WTC11 (cell line): Measurements from ENCODE around the gene HHAT.

ENCODE experiments used
- CREB1 ChIP-seq: sonication (generic); formaldehyde crosslinking; IDR thresholded peaks from 2 replicates; pipeline ENCODE4 v1.8.0; 2023; ENCODE audit warnings: mild to moderate bottlenecking, missing genetic modification reagents
- ETV6 ChIP-seq: sonication (generic); formaldehyde crosslinking; IDR thresholded peaks from 2 replicates; pipeline ENCODE4 v1.8.1; 2022; ENCODE audit warnings: mild to moderate bottlenecking, missing genetic modification reagents
- FOXP1 ChIP-seq: sonication (generic); formaldehyde crosslinking; IDR thresholded peaks from 2 replicates; pipeline ENCODE4 v1.8.0; 2022; ENCODE audit warnings: missing genetic modification reagents, mild to moderate bottlenecking, moderate library complexity, borderline replicate concordance
- NFE2L1 ChIP-seq: sonication (generic); formaldehyde crosslinking; IDR thresholded peaks from 2 replicates; pipeline ENCODE4 v1.8.1; 2023; ENCODE audit warnings: missing genetic modification reagents
- NR2C2 ChIP-seq: sonication (generic); formaldehyde crosslinking; IDR thresholded peaks from 2 replicates; pipeline ENCODE4 v1.8.0; 2022; ENCODE audit warnings: mild to moderate bottlenecking, missing genetic modification reagents
- TEAD4 ChIP-seq: sonication (generic); formaldehyde crosslinking; IDR thresholded peaks from 2 replicates; pipeline ENCODE4 v1.8.0; 2022; ENCODE audit warnings: mild to moderate bottlenecking, missing genetic modification reagents
- ZNF138 ChIP-seq: sonication (generic); formaldehyde crosslinking; conservative IDR thresholded peaks from 2 replicates; pipeline ENCODE4 v1.8.1; 2022; ENCODE audit warnings: mild to moderate bottlenecking, moderate library complexity, missing genetic modification reagents
- TF ChIP-seq, protein P1 (sequence below): fragments of 200-600 bp; IDR thresholded peaks from 2 replicates; pipeline ENCODE4 v1.8.0; 2022; ENCODE audit warnings: antibody characterized with exemption
- TF ChIP-seq, protein P2 (sequence below): sonication (generic); formaldehyde crosslinking; IDR thresholded peaks from 2 replicates; pipeline ENCODE4 v1.8.0; 2022; ENCODE audit warnings: mild to moderate bottlenecking, missing genetic modification reagents
- TF ChIP-seq, protein P3 (sequence below): sonication (generic); formaldehyde crosslinking; IDR thresholded peaks from 2 replicates; pipeline ENCODE4 v1.8.1; 2023; ENCODE audit warnings: mild to moderate bottlenecking, moderate library complexity, missing genetic modification reagents
- TF ChIP-seq, protein P4 (sequence below): sonication (generic); formaldehyde crosslinking; IDR thresholded peaks from 2 replicates; pipeline ENCODE4 v1.8.1; 2023; ENCODE audit warnings: mild to moderate bottlenecking, missing genetic modification reagents, moderate library complexity
- TF ChIP-seq, protein P5 (sequence below): sonication (generic); formaldehyde crosslinking; IDR thresholded peaks from 2 replicates; pipeline ENCODE4 v1.8.0; 2023; ENCODE audit warnings: missing genetic modification reagents, mild to moderate bottlenecking, borderline replicate concordance
- TF ChIP-seq, protein P6 (sequence below): fragments of 250-450 bp; sonication (Bioruptor Pico); IDR thresholded peaks from 2 replicates; pipeline ENCODE4 v1.9.0; 2021; ENCODE audit warnings: mild to moderate bottlenecking, borderline replicate concordance

DNA sequence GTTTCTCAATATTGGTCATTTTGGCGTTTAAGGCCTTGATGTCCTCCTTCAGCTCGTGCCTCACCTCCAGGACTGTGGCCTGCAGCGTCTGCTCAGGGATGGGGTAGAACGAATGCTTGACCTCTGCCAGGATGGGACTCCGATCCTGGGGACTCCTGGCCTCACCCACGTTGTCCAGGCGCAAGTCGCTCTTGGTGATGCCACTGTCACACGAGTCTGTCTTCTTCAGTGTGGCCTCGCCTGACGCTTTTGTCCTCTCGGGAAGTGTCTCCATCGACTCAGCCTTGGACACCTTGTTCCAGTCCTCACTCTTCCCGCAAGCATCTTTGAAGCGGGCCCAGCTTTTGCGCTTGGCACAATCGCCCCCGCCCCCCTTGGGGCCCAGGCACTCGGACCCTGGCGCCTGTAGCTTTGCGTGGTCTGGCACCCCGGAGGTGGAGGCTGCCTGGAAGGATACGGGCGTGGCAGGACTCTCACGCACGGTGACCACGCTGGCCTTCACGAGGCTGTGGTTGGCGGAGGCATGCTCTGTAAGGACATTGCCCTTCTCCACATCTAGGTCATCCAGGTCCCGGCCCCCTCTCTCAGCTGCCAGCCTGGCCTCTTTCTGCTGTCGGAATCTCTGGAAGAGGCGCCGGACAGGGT, 354.8 kb downstream of the HHAT start:
- TF ChIP-seq, protein P1, sequence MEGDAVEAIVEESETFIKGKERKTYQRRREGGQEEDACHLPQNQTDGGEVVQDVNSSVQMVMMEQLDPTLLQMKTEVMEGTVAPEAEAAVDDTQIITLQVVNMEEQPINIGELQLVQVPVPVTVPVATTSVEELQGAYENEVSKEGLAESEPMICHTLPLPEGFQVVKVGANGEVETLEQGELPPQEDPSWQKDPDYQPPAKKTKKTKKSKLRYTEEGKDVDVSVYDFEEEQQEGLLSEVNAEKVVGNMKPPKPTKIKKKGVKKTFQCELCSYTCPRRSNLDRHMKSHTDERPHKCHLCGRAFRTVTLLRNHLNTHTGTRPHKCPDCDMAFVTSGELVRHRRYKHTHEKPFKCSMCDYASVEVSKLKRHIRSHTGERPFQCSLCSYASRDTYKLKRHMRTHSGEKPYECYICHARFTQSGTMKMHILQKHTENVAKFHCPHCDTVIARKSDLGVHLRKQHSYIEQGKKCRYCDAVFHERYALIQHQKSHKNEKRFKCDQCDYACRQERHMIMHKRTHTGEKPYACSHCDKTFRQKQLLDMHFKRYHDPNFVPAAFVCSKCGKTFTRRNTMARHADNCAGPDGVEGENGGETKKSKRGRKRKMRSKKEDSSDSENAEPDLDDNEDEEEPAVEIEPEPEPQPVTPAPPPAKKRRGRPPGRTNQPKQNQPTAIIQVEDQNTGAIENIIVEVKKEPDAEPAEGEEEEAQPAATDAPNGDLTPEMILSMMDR = no peak
- TF ChIP-seq FOXP1 (CRISPR knock-in tag) (no peak), ZNF138 (CRISPR knock-in tag) (no peak), NFE2L1 (CRISPR knock-in tag) (no peak), TEAD4 (CRISPR knock-in tag) (no peak), CREB1 (CRISPR knock-in tag) (no peak), ETV6 (CRISPR knock-in tag) (no peak), NR2C2 (CRISPR knock-in tag) (no peak)
- TF ChIP-seq, protein P2, sequence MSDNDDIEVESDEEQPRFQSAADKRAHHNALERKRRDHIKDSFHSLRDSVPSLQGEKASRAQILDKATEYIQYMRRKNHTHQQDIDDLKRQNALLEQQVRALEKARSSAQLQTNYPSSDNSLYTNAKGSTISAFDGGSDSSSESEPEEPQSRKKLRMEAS (CRISPR knock-in tag) = no peak
- TF ChIP-seq, protein P3, sequence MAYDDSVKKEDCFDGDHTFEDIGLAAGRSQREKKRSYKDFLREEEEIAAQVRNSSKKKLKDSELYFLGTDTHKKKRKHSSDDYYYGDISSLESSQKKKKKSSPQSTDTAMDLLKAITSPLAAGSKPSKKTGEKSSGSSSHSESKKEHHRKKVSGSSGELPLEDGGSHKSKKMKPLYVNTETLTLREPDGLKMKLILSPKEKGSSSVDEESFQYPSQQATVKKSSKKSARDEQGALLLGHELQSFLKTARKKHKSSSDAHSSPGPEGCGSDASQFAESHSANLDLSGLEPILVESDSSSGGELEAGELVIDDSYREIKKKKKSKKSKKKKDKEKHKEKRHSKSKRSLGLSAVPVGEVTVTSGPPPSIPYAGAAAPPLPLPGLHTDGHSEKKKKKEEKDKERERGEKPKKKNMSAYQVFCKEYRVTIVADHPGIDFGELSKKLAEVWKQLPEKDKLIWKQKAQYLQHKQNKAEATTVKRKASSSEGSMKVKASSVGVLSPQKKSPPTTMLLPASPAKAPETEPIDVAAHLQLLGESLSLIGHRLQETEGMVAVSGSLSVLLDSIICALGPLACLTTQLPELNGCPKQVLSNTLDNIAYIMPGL (CRISPR knock-in tag) = no peak
- TF ChIP-seq, protein P4, sequence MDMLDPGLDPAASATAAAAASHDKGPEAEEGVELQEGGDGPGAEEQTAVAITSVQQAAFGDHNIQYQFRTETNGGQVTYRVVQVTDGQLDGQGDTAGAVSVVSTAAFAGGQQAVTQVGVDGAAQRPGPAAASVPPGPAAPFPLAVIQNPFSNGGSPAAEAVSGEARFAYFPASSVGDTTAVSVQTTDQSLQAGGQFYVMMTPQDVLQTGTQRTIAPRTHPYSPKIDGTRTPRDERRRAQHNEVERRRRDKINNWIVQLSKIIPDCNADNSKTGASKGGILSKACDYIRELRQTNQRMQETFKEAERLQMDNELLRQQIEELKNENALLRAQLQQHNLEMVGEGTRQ (CRISPR knock-in tag) = no peak
- TF ChIP-seq, protein P5, sequence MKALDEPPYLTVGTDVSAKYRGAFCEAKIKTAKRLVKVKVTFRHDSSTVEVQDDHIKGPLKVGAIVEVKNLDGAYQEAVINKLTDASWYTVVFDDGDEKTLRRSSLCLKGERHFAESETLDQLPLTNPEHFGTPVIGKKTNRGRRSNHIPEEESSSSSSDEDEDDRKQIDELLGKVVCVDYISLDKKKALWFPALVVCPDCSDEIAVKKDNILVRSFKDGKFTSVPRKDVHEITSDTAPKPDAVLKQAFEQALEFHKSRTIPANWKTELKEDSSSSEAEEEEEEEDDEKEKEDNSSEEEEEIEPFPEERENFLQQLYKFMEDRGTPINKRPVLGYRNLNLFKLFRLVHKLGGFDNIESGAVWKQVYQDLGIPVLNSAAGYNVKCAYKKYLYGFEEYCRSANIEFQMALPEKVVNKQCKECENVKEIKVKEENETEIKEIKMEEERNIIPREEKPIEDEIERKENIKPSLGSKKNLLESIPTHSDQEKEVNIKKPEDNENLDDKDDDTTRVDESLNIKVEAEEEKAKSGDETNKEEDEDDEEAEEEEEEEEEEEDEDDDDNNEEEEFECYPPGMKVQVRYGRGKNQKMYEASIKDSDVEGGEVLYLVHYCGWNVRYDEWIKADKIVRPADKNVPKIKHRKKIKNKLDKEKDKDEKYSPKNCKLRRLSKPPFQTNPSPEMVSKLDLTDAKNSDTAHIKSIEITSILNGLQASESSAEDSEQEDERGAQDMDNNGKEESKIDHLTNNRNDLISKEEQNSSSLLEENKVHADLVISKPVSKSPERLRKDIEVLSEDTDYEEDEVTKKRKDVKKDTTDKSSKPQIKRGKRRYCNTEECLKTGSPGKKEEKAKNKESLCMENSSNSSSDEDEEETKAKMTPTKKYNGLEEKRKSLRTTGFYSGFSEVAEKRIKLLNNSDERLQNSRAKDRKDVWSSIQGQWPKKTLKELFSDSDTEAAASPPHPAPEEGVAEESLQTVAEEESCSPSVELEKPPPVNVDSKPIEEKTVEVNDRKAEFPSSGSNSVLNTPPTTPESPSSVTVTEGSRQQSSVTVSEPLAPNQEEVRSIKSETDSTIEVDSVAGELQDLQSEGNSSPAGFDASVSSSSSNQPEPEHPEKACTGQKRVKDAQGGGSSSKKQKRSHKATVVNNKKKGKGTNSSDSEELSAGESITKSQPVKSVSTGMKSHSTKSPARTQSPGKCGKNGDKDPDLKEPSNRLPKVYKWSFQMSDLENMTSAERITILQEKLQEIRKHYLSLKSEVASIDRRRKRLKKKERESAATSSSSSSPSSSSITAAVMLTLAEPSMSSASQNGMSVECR (CRISPR knock-in tag) = no peak
- TF ChIP-seq, protein P6, sequence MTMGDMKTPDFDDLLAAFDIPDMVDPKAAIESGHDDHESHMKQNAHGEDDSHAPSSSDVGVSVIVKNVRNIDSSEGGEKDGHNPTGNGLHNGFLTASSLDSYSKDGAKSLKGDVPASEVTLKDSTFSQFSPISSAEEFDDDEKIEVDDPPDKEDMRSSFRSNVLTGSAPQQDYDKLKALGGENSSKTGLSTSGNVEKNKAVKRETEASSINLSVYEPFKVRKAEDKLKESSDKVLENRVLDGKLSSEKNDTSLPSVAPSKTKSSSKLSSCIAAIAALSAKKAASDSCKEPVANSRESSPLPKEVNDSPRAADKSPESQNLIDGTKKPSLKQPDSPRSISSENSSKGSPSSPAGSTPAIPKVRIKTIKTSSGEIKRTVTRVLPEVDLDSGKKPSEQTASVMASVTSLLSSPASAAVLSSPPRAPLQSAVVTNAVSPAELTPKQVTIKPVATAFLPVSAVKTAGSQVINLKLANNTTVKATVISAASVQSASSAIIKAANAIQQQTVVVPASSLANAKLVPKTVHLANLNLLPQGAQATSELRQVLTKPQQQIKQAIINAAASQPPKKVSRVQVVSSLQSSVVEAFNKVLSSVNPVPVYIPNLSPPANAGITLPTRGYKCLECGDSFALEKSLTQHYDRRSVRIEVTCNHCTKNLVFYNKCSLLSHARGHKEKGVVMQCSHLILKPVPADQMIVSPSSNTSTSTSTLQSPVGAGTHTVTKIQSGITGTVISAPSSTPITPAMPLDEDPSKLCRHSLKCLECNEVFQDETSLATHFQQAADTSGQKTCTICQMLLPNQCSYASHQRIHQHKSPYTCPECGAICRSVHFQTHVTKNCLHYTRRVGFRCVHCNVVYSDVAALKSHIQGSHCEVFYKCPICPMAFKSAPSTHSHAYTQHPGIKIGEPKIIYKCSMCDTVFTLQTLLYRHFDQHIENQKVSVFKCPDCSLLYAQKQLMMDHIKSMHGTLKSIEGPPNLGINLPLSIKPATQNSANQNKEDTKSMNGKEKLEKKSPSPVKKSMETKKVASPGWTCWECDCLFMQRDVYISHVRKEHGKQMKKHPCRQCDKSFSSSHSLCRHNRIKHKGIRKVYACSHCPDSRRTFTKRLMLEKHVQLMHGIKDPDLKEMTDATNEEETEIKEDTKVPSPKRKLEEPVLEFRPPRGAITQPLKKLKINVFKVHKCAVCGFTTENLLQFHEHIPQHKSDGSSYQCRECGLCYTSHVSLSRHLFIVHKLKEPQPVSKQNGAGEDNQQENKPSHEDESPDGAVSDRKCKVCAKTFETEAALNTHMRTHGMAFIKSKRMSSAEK (CRISPR knock-in tag) = no peak
